ENCODE data around the gene ZBTB7A.

DNA sequence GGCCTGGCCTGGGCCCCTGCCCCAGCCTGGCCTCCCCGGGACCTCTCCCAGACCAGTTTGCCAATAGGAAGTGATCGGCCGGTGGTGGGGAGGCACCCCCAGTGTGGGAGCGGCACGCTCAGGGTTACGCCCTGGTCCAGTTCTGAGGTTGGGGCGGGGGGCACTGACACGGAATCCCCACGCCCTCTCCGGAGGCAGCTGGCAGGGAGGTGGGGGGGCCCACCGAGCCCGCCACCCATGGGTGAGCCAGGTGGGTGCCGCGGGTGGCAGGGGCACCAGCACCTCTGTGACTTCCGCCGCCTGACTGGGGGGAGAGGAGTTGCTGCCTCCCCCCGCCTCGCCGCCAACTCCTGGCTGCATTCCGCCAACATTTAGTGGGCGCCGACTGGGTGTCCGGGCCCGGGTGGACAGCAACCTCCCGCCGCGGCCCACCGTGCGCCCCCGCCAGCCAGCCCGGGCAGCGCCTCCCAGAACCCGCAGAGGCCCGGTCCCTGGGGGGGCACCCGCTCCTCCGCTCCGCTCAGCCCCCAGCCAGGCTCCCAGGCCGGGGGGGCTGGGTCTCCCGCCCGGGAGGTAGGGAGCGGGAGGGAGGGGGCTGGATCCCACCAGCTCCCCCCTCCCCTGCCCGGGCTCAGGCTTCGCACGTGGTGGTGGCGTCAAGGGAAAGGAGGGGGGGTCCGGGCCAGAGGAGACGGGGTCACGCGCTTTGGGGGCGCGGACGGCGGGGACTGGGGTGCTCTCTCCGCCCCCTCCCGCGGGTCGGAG is 2.0 kb downstream of the ZBTB7A start:
- TF ChIP-seq, protein P1, sequence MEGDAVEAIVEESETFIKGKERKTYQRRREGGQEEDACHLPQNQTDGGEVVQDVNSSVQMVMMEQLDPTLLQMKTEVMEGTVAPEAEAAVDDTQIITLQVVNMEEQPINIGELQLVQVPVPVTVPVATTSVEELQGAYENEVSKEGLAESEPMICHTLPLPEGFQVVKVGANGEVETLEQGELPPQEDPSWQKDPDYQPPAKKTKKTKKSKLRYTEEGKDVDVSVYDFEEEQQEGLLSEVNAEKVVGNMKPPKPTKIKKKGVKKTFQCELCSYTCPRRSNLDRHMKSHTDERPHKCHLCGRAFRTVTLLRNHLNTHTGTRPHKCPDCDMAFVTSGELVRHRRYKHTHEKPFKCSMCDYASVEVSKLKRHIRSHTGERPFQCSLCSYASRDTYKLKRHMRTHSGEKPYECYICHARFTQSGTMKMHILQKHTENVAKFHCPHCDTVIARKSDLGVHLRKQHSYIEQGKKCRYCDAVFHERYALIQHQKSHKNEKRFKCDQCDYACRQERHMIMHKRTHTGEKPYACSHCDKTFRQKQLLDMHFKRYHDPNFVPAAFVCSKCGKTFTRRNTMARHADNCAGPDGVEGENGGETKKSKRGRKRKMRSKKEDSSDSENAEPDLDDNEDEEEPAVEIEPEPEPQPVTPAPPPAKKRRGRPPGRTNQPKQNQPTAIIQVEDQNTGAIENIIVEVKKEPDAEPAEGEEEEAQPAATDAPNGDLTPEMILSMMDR (IDR thresholded peaks at IDR 0.05) = no peak
- TF ChIP-seq POLR2A (IDR thresholded peaks at IDR 0.05) = no peak

All from right lobe of liver (tissue), 4 donors.